ENCODE measurements around the gene MAN1A1.

The MAN1A1 gene

GRCh38 chr6:119226089-119226488 lies 123.5 kb downstream of the MAN1A1 start:
- DNase-seq = no peak

- no peak for DNase-seq
Measured at GRCh38 chr6:119224095-119224701, 125.4 kb downstream of the MAN1A1 start.

GRCh38 chr6:119220452-119220851 lies 129.1 kb downstream of the MAN1A1 start:
- DNase-seq = no peak

DNA sequence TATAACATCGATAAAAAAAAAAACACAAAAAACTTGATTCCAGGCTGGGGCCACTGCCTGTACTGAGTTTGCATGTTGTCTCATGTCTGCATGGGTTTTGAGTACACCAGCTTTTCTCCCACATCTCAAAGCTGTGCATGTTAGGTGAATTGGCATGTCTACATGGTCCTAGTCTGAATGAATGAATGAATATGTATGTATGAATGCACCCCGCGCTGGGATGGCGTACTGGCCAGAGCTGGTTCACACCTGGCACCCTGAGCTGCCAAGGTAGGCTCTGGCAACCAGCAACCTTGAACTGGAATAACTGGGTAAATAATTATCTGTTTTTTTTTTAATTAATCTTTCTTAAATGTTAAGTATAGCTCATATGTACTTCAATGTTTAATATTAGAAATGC lies 131.0 kb downstream of the MAN1A1 start:
- no peak for DNase-seq

GRCh38 chr6:119215885-119216590 lies 133.5 kb downstream of the MAN1A1 start:
- DNase-seq = no peak

- DNase-seq = no peak
Measured at GRCh38 chr6:119215309-119215708, 134.3 kb downstream of the MAN1A1 start.

- DNase-seq = no peak
Measured at GRCh38 chr6:119210596-119210995, 139.0 kb downstream of the MAN1A1 start.

DNA sequence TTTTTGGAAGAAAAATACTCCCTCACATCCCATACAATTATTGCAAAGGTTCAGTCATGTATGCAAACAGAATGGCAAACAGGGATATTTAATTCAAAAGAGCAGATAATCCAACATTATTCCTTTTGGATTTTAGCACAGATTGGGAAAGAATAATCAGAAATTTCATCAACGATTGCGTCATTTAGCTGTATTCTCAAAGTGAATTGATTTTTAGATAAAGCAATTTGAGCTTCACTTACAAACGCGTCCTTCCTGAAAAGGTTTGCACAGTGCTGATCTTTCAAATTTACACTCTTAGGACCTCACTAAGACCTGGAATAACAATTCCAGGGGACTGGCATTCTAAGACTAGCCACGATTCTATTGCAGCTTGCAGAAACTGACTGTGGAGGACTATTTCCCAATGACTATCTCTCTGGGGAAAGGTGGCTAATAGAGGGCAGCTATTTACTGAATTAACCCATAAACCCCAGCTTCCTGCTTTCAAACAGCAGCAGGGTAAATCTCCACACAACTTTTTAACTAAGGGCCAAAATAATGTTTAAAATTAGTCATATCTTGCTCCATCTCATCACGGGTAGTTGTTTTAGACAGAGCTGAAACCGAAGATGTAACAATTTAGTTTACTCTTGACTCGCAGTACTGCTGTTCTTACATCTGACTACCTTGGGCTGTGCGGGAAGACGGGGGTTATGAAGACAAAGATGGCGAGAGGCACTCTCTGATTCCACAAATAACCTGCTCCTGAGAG lies 139.9 kb downstream of the MAN1A1 start:
- DNase-seq = no peak

DNA sequence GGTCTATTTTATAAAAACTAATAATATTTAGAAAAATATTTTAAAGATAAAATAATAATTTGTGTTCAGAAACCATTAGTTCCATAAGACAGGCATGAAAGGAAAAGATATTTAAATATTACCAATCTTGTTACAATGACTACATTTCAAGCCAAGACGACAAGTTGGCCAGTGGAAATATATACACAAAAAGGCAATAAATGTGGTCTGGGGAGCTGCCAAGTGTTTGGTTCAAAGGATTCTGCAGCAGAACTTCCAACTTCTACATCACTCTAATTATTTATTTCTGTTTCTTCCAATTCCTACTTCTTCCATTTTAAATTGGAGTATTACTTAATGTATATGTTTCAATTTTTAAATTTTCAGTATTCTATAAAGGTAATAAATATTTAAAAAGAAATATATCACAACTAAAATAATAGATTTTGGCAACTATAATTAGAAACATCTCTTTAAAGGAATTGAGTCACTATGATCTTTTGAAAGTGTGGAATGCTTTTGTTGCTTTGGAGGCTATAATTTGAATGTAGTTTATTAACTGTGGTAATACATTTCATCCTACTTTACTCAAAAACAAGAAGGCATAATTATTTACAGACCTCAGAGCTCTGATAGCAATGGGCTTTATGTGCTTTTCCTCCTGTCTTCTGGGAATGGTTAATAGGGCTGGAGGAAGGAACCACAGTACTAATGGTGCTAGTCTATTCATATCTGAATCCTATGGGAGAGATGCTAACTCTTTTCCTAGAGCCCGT lies 141.4 kb downstream of the MAN1A1 start:
- no peak for DNase-seq

DNA sequence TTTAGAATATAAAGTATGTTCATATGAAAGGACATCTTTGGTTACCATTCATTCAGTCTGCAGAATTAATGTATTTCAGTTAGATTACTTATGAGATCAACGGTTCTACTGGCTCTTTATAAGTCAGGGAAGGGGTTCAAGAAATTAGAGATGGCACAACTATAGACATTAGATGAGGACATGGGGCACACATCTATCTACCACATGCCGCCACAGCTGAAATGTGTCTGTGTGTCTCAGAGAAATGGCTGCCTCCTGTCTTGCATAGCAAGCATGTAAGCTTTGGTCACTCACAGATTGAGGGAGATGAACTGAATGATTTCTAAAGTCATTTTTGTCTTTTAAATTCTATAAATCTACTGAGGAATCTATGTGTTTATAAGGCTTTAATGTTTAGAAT lies 142.2 kb downstream of the MAN1A1 start:
- DNase-seq = no peak

- no peak for DNase-seq
Measured at GRCh38 chr6:119205911-119206618, 143.5 kb downstream of the MAN1A1 start.

DNA sequence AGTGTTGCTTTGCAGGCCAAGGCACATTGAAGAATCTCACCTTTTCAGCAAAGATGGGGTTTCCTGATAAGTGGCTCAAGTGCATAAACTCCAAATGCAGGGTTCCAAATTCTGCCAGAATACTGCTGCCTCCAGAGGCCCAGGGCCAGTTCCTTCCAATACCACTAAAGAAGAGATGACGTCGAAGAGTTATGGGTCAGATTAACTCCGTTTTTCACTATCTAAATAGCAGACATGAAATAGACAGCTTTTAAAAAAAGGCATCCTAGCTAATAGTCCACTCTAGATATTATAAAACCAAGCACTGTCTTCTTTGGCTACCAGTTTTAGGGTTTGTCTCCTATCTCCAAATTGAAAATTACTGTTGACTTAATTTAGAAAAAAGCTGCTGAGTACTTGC lies 144.8 kb downstream of the MAN1A1 start:
- no peak for DNase-seq

- no peak for DNase-seq
Measured at GRCh38 chr6:119201480-119201879, 148.1 kb downstream of the MAN1A1 start.

DNA sequence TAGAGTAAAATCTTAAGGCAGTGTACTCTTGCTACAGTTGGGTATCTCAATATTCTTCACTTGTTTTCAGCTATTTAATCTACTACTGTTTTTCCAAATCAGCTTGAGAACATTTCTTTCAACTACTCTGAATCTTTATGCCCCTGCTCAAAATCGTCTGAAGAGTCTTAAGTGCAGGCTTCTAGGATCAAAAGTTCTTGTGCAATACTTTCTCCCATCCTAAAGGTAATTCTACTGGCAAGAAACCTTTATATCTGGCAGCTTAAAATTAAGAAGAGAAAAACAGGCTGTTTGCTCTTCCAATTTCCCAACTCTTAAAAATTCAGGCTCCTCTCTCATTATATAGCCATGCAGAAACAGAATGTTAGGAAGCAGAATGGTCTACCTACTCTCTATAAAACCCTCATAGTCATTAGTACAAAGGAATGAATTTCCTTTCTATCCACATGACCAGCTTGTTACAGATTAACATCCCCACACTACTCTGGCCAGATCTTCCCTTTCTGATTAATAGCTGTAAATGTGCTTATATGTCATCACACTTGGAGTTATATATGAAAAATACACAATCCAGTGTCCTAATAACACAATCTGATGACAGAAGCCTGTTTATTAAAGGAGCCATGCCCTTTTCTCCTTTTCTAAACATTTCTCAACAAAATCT lies 148.9 kb downstream of the MAN1A1 start:
- no peak for DNase-seq

GRCh38 chr6:119197271-119197670 lies 152.3 kb downstream of the MAN1A1 start:
- no peak for DNase-seq

DNA sequence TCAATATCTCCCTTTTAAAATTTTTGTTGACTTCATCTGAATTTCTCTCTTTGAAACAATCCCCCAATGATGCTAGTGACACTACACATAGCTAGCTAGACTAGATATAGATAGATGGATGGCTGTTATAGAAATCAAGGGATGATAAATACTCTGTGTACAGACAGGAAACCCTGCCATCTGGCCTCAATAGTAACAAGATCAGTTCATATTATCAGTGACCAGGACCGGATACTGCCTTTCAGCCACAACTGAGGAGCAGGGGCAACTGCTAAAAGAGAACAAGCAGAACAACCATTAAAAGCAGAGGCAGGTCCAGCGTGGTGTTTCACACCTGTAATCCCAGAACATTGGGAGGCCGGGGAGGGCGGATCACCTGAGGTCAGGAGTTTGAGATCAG lies 152.8 kb downstream of the MAN1A1 start:
- no peak for DNase-seq

DNA sequence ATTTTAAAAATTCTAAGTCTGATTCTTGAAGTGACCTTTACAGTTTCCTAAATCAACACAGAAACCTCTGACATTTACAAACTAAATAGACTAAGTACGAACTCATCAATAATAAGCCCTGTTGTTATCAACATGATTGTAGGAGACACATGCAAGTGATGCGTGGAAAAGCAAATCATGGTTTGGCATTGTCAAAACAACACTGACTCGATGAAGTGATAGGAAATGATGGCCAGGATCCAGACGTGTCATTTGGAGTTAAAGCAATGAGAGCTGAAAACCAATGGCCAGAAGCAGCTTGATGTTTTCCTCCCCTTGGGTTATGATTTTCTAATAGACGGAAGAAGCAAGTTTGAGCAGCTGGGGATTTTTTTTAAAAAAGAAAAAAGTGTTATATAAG lies 153.7 kb downstream of the MAN1A1 start:
- no peak for DNase-seq

DNA sequence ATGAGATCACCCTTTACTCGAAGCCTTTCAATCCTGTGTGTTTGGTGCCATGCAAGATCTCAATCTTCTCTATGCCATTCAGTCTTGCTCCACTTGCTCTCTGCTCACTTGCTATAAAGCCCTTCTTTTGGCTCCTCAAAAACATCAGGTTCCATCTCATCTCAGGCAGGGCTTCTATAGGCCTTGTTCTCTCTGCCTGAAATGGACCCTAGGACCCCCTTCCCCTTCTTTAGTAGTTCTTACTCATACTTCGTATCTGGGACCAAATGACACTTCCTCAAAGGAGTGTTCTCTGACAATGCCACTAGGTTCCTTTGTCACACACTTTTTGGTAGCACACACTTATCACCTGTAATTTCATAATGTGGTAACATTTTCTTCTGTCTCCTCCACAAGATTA lies 154.4 kb downstream of the MAN1A1 start:
- no peak for DNase-seq

DNA sequence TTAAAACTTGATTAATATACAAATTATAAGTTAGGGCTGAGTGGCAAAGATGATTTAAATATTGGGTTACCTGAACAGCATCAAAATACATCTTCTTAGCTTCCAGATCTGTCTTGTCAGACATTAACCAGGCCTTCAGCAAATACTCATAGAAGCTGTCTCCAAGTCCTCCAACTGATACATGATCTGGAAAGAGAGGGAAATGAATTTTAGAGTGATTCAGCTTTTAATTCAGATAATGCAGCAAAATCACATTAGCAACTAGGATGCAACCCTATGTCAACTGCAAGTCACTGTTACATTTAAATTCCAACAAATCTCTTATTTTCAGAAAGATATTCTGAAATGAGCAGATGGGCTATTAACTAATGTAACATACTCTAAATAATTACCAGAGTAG lies 155.9 kb downstream of the MAN1A1 start:
- no peak for DNase-seq

DNA sequence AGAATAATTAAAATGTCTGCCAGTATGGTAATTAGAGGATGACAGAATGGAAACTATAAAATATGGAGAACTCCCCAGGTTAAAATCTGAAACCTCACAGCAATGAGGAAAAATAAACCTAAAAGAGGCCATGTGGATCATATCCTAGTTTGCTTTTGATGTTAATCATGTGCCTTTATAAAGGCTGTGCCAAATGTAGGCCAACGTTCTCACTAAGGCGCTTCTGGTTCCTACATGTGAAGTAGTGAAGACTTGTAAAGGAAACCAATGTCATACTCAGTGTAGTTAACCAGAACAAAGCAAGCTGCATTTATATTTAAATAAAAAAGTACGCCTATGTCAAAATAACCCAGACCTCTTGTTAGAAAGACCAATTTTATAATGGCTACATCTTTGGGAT lies 157.4 kb downstream of the MAN1A1 start:
- DNase-seq = no peak

DNA sequence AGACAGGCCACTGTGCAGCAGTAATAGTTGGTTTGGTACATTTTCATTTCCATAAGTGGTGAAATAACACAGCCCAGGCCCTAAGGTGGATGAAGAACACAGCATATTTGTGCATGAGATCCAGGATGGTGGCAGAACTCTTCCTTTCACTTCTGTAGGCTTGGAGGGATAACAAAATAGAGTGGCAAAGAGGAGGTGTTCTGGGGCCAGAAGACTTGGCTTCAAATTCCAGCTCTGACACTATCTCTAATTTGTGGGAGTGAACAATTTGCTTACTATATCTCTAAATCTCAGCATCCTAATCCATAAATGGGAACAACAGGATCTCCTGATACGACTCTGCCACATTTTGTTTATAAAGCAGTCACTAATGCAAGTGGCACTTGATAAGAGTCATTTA lies 159.4 kb downstream of the MAN1A1 start:
- no peak for DNase-seq

GRCh38 chr6:119189498-119189897 lies 160.1 kb downstream of the MAN1A1 start:
- DNase-seq = no peak

All from NCI-H2227 treated with DMSO at 0.1 percent for 48 hours (cell line).